ENCODE data around the gene YIF1A.

The YIF1A gene

DNA sequence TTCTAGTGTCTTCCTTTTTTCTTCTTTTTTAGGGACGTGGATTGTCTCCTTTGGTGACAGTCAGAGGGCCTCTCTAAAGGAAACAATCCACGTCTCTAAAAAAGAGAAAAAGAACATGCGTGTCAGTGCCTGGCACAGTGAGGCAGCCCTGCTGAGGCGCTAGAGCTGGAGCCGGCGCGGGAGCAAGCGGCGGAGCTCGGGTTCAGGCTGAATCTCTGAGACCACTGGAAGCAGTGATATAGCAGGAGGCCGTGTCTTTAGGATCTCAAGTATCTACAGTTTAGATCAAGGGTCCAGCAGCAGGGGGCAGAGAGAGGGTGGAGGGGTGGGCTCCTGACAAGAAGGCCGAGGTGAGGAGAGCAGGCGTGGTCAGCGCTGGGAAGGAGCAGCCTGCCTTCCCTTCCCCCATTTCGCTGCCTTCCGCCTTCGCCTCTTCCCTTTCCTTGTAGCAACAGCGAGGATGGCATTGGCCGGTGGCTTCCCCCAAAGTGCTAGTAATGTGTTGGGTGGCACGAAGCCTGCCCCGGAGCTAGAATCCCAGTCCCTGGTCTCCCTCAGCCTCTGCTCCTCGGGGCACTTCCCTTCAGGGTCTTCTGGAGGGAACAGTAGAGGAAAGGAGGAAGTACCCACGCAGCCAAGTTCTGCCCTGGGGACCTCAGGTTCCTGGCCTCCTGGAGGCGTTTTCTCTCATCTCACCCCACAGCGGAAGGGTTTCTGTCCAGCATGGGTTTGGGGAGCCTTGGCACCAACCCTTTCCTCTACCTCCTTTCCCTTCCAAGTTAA is 48.8 kb downstream of the YIF1A start:
- DNase-seq, result no peak

DNA sequence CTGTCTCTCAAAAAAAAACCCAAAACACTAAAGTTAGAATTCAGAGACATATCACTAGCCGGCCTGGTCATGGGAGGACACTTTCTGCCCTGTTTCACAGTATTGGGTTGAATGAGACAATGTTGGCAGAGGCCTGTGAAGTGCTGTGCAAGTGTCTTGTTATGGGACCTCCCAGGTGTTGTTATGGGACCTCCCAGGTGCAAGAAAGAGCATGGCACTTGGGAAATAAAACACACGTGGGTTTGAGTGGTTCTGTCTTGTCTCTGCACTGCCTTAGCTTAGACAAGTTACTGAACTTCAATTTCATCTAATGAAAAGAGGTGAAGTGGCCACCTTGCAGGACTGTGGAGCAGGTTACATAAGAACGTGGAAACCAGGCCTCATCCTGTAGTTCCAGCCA is 49.4 kb downstream of the YIF1A start:
- DNase-seq, result no peak

DNA sequence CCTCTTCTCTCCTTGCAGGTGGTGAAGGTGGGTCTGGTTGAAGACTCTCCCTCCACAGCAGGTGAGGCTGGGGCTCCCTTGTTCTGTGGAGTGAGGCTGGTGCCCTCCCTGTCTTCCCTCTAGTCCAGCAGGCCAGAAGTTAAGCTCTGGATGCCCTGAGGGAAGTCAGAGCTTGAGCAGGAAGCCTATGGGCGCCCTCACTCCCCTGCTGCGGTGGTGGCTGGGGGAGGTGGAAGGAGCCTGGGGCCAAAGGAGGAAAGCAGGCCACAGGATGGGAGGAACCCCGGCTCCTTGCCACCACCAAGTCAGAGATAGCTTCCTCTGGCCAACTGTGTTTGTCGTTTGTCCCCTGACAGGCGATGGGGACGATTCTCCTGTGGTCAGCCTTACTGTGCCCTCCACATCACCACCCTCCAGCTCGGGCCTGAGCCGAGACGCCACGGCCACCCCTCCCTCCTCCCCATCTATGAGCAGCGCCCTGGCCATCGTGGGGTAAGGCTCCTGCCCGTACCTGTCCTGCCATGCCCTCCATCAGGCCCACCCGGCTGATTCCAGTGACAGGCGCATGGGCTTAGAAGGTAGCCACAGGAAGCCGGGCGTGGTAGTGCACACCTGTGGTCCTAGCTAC is 50.0 kb downstream of the YIF1A start:
- DNase-seq, result no peak

DNA sequence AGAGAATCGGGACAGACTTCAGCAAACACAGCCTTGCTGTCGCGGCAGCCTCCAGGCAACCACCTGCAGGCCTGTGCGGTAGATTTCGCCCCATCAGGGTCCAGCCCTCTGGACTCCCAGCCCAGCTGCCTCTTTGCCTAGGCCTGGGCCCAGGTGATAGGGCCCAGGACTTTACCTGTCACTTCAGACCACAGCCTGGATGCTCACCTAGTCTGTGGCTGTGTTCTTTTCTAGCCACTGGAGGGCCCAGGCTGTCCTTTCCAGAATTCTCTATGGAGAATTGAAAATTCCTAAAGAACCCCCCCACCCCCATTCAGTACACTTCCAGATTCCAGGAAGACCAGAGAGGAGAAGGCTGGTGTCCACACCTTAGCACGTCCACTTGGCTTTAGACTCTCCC is 51.1 kb downstream of the YIF1A start:
- DNase-seq, result no peak

DNA sequence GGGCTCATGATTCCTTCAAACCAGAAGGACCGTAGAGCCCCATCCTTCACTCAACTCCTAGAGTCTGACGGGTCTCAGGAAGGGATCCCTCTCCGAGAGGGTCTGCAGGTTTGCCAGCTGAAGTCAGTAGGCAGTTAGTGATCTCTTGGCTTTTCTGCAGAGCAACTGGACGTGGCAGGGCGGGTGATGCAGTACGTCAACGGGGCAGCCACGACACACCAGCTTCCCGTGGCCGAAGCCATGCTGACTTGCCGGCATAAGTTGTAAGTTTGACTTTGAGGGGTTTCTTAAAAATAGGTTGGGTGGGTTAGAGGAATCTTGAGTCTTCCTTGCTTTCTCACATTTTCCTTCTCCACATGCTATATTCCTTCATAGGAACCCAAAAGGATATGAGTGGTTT is 53.8 kb downstream of the YIF1A start:
- DNase-seq, result no peak

All from amniotic stem cell (primary cell).